Amygdala (tissue), 56 donors: ENCODE results near the gene SCARF1.

Experiments used
- DNase-seq, 56 donors: peaks; one replicate each; lab custom pipeline; 2025; lab: John Stamatoyannopoulos, UW

SCARF1 gene

GRCh38 chr17:1605681-1606351, 39.7 kb downstream of the SCARF1 start:
- no peak for DNase-seq

DNA sequence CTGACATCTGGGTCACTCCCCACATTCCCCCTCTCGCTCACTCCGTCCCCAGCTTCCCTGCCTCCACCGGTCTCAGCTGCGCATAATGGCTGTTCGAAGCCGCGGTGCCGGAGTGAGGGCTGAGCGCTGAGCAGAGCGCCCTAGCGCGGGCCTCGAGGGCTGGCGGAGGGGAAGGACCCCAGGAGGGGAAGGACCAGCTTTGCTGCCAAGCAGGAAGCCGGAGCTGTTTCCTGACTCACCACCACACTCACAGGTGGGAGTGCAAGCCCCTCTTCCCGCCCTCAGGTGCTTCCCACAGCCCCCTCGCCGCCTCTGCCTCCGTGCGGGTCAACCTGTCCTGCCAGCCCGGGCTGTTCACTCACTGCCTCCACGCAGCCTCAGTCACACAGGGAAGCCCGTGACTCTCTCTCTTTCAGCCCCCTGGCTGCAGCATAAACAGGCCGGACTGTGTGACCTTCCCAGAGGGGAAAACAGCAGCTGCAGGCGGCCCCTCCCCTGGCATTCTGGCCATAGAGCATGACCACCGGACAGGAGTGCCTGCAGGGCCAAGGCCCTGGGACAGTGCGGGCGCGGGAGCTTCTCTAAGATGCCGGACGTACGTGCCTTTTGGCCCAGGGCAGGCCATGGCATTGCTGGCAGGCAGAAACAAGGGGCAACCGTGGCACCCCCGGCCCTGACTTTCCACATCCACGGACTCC, 40.6 kb downstream of the SCARF1 start:
- no peak for DNase-seq

DNA sequence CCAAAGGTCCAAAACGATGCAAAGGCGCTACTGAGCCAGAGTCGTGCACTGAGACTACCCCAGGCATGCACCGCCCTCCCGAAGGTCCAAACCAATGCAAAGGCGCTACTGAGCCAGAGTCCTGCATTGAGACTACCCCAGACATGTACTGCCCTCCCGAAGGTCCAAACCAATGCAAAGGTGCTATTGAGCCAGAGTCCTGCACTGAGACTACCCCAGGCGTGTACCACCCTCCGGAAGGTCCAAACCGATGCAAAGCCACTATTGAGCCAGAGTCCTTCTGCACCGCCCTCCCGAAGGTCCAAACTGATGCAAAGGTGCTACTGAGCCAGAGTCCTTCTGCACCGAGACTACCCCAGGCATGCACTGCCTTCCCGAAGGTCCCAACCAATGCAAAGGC, 44.0 kb downstream of the SCARF1 start:
- no peak for DNase-seq

DNA sequence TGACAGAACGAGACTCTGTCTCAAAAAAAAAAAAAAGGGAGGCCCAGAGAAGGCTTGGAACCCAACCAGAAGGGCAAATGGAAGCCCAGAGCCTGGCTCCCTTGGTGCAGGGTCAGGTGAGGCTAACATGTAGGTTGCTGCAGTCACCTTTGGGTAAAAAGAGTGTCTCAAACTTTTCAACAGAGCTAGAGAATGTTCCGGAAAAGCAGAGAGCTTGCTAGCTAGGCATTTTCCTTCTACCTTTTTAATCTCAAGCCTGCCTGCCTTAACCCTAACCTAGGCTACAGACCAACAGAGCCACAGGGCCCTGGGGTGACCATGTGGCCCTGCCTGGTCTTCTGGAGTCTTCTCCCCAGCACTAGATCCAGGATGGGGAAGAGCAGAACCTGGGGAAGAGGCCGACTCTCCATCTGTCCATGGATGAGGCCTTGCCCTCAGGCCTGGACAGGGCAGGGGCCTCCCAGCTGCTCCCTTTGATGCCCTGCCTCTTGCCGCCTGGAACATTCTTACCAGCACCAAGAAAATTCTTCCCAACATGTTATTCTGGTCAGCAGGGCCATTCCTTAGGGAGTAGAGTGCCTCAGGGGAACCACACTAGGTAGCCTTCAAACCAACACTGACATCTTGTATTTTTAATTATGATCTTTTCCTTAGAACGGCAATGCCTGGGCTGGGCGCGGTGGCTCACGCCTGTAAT, 47.0 kb downstream of the SCARF1 start:
- DNase-seq: no peak

GRCh38 chr17:1597861-1598342, 47.6 kb downstream of the SCARF1 start:
- no peak for DNase-seq

- DNase-seq: no peak
These were observed 52.0 kb downstream of the SCARF1 start for GRCh38 chr17:1593630-1593931.

DNA sequence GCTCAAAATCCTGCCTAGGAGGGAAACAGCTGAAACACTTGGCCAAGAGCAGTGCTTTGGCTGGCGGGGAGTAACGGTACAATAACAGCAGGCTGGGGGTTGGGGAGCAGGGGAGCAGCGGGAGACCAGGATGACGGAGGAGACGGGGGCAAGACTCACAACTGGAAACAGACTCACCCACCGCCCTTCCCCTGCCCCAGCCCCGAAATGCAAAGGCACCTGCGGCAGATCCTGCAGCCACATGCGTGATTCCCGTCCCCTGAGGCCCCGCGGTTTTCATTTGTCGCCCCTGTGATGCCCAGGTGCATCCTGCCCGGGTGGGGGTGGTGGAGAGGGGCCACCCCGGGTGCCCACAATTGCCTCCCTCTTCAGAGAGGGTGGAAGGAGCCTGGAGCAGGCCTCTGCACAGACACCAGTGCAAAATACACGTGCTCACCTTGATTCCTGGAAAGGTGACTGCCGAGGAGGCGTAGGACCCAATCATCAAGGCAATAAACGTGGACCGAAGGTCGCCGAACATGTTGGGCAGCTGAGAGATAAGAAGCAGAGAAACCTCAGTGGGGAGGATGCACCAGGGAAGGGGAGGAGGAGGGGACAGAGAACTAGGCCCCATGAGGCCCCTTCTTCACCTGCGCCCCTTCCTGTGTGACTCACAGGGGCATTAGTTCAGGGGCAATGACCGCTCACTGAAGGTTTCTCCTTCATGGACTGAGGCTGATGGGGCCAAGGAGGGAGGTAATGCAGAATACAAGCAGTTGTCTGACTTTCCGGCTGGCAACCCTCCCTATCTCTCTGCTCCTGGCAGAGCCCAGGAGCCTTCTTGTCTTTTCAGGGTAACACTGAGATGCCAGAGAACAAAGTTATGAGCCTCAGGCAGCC, 52.5 kb downstream of the SCARF1 start:
- DNase-seq: peak in 1 of 56 donors; percentile 16

DNA sequence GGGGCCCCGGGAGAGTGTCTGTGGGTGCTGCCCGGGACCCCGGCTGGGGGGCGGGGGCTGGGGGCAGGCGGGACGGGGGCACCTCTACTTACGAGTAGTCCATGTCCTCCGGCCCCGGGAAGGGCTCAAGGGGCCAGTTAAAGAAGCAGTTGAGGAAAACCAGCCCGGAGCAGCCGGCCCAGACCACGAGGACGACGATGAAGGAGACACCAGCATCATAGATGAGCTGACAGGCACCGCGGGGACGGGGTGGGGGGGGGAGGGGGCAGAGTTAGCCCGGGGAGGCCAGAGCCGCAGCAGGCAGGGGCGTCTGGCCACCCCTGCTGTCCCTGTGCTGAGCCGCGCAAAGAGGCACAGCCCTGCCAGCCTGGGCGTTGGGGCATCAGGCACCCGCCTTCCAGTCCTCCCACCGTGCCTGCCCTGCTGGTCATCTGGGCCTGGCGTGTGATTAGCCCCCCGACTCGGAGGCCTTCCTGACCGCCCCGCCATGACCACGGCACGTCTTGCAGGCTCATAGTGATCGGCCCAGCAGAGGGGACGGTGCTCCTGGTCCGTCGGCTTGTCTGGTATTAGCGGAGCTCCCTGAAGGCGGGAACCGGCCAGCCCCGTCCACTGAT, 54.0 kb downstream of the SCARF1 start:
- no peak for DNase-seq

- no peak for DNase-seq
These were observed 54.6 kb downstream of the SCARF1 start for GRCh38 chr17:1590747-1591473.

DNA sequence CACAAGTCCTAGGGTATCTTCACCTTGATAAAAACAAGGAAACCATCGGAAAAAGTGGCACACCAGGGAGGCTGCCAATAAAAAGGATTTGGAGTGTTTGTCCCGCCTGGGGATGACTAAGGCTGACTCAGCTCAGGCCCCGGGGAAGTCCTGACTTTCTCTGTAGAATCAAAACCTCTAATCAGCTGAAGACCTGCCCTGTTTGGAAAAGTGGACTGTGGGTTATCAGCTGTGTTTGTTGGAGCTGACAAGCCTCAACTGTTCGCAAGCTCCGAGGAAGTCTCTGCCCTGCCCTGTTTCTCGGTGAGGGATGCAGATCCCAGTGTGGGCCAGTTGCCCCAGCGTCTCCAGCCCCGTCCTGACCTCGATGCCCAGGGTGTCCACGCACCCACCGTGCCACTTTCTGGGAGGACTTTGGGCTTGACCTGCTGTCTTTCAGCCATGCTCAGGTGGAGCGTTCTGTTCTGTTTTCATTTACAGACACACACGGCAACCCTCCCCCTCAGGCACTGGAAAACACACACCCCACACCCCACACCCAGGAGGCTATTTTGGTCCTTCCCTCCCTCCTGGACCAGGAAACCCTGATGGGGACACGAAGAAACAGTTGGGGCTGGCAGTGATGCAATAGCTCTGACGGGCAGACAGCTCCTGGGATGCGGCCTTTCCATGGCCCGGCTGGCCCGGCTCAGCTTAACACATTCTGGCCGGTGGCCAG, 55.3 kb downstream of the SCARF1 start:
- DNase-seq: peak in 6 of 56 donors; percentile 11 to 53 (median 30)

DNA sequence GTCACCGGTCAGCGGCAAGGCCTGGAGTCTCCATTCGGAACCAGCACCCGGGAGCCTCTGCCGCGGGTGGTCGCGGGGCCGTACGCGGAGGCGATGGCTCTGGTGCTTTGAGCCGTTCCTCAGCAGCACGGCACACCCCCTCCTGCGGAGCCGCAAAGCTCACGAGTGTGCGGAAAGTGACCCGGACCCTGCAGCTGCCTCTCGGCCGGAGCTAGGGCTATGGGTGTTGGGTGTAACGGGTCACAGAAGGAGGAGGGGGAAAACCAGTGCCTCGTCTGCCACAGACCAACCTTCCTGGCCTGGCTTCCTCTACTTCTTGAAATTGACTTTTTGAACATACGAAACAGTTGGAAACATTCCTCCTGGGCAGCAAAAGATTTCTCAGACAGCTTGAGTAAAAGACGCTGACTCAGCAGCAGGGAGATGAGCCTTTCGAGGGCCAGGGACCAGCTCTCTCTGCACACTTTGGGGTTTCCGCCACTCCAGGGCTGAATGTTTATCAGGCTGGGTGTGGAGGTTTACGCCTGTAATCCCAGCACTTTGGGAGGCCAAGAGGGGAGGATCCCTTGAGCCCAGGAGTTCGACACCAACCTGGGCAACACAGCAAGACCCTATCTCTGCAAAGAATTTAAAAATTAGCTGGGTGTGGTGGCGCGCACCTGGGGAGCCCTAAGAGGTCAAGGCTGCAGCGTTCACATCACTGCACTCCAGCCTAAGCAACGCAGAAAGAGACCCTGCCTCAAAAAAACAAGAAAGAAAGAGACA, 56.5 kb downstream of the SCARF1 start:
- DNase-seq: no peak

DNA sequence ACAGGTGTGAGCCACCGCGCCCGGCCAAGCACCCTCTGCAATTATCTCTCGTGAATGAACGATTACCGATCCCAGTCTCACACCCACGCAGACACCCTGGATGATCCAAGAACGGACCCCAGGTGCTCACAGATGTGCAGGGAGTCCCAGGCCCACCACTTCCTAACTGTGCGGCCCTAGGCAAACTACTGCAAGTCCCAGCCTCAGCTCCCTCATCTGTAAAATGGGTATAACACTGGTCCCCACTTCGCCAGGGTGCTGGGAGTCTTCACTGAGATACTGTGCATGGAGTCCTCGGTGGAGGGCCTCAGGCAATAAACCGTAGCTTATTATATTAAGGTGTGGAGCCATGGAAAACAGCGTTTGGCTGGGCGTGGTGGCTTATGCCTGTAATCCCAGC, 61.4 kb downstream of the SCARF1 start:
- no peak for DNase-seq
